IgD-negative memory B cell (primary cell): ENCODE measurements around the gene ERMP1. TPM values are rescaled to one million over a fixed set of nuclear protein-coding genes. Genes with fewer than 3 reads are reported as not detected.
"Not testable (repeated sequence)": the region's sequence is repeated elsewhere in the genome, so short reads cannot be mapped to it uniquely, and the experiment has no call there.

Source experiments
- H3K27ac Mint-ChIP-seq, 3 donors: one replicate each; pipeline ENCODE4 v1.8.0; 2020 to 2022; ENCODE audit warnings: mild to moderate bottlenecking in 3 of 3, mixed read lengths in 3 of 3, moderate library complexity in 1 of 3
- H3K27me3 Mint-ChIP-seq: one replicate; pipeline ENCODE4 v1.8.0; 2021; ENCODE audit warnings: mixed read lengths
- H3K36me3 Mint-ChIP-seq: one replicate; pipeline ENCODE4 v1.8.0; 2020; ENCODE audit warnings: mild to moderate bottlenecking, mixed read lengths
- H3K4me1 Mint-ChIP-seq, 3 donors: one replicate each; pipeline ENCODE4 v1.8.0; 2020 to 2022; ENCODE audit warnings: mixed read lengths in 3 of 3, mild to moderate bottlenecking in 1 of 3
- H3K4me3 Mint-ChIP-seq, 4 donors: one replicate each; pipeline ENCODE4 v1.8.0; 2020 to 2022; ENCODE audit warnings: mild to moderate bottlenecking in 4 of 4, mixed read lengths in 4 of 4, moderate library complexity in 3 of 4
- H3K9me3 Mint-ChIP-seq, 3 donors: one replicate each; pipeline ENCODE4 v1.8.0; 2020 to 2021; ENCODE audit warnings: mixed read lengths in 3 of 3, mild to moderate bottlenecking in 1 of 3
- polyA plus RNA-seq: library from polyadenylated mRNA; unstranded; fragments of 300-500 nt; fragmentation: Illumina TruSeq; gene quantifications from one replicate; pipeline ENCODE4 v1.2.3, GENCODE V29; 2021

Gene ERMP1
- polyA plus RNA-seq, 1 donor from 2014 or later, result 6.7 TPM

GRCh38 chr9:5817862-5818261, 15.1 kb downstream of the ERMP1 start:
- H3K36me3 Mint-ChIP-seq, result peaks cover 15% of the 10 kb centered on the region
- no peaks in the 10 kb centered on the region for H3K27me3 Mint-ChIP-seq
- H3K4me3 Mint-ChIP-seq, result no peak overlapping the region
- peaks cover 0 to 2% (median 0%) of the 10 kb centered on the region in 3 donors for H3K9me3 Mint-ChIP-seq
- peaks cover 0 to 4% (median 0%) of the 10 kb centered on the region in 3 donors for H3K4me1 Mint-ChIP-seq
- H3K27ac Mint-ChIP-seq, result no peak overlapping the region

GRCh38 chr9:5815461-5815860, 17.5 kb downstream of the ERMP1 start:
- H3K4me1 Mint-ChIP-seq, result peaks cover 0 to 4% (median 0%) of the 10 kb centered on the region in 3 donors
- peaks cover 21% of the 10 kb centered on the region for H3K36me3 Mint-ChIP-seq
- H3K27ac Mint-ChIP-seq, result no peak overlapping the region
- H3K9me3 Mint-ChIP-seq, result peaks cover 0 to 2% (median 0%) of the 10 kb centered on the region in 3 donors
- no peaks in the 10 kb centered on the region for H3K27me3 Mint-ChIP-seq
- H3K4me3 Mint-ChIP-seq, result no peak overlapping the region

- Mint-ChIP-seq H3K36me3 (peaks cover 25% of the 10 kb centered on the region), H3K4me3 (no peak overlapping the region), H3K9me3 (peaks cover 0 to 2% (median 0%) of the 10 kb centered on the region in 3 donors), H3K4me1 (peaks cover 0 to 2% (median 0%) of the 10 kb centered on the region in 3 donors), H3K27me3 (no peaks in the 10 kb centered on the region), H3K27ac (no peak overlapping the region)
Observed at GRCh38 chr9:5813824-5814223, 19.1 kb downstream of the ERMP1 start.

GRCh38 chr9:5811751-5812150, 21.2 kb downstream of the ERMP1 start:
- Mint-ChIP-seq H3K27ac (no peak overlapping the region), H3K4me1 (peaks cover 0 to 2% (median 0%) of the 10 kb centered on the region in 3 donors), H3K9me3 (peaks cover 0 to 2% (median 0%) of the 10 kb centered on the region in 3 donors), H3K36me3 (peaks cover 23% of the 10 kb centered on the region), H3K27me3 (no peaks in the 10 kb centered on the region), H3K4me3 (no peak overlapping the region)

GRCh38 chr9:5805478-5805877, 27.4 kb downstream of the ERMP1 start:
- no peak overlapping the region for H3K27ac Mint-ChIP-seq
- H3K9me3 Mint-ChIP-seq, result no peaks in the 10 kb centered on the region
- no peak overlapping the region for H3K4me3 Mint-ChIP-seq
- no peaks in the 10 kb centered on the region for H3K4me1 Mint-ChIP-seq
- H3K36me3 Mint-ChIP-seq, result peaks cover 9% of the 10 kb centered on the region
- no peaks in the 10 kb centered on the region for H3K27me3 Mint-ChIP-seq

- Mint-ChIP-seq H3K36me3 (peaks cover 3% of the 10 kb centered on the region), H3K27me3 (no peaks in the 10 kb centered on the region), H3K4me1 (no peaks in the 10 kb centered on the region), H3K4me3 (no peak overlapping the region), H3K9me3 (no peaks in the 10 kb centered on the region), H3K27ac (no peak overlapping the region)
Observed at GRCh38 chr9:5801739-5802113, 31.2 kb downstream of the ERMP1 start.

- Mint-ChIP-seq H3K27me3 (no peaks in the 10 kb centered on the region), H3K9me3 (no peaks in the 10 kb centered on the region), H3K4me3 (no peak overlapping the region), H3K27ac (no peak overlapping the region), H3K4me1 (no peaks in the 10 kb centered on the region), H3K36me3 (peaks cover 3% of the 10 kb centered on the region)
Observed at GRCh38 chr9:5800969-5801738, 31.8 kb downstream of the ERMP1 start.

GRCh38 chr9:5800378-5800777, 32.5 kb downstream of the ERMP1 start:
- H3K4me1 Mint-ChIP-seq, H3K36me3 Mint-ChIP-seq, H3K27me3 Mint-ChIP-seq, H3K4me3 Mint-ChIP-seq, H3K9me3 Mint-ChIP-seq: not testable (repeated sequence)
- peak overlapping the region in 1 of 3 donors; percentile 64 for H3K27ac Mint-ChIP-seq

- peaks cover 8% of the 10 kb centered on the region for H3K36me3 Mint-ChIP-seq
- H3K27ac Mint-ChIP-seq, result no peak overlapping the region
Observed at GRCh38 chr9:5799314-5799713, 33.6 kb downstream of the ERMP1 start.

GRCh38 chr9:5798581-5798980, 34.3 kb downstream of the ERMP1 start:
- Mint-ChIP-seq H3K4me3 (no peak overlapping the region), H3K27ac (no peak overlapping the region), H3K9me3 (no peaks in the 10 kb centered on the region), H3K36me3 (peaks cover 8% of the 10 kb centered on the region), H3K27me3 (no peaks in the 10 kb centered on the region), H3K4me1 (peaks cover 2 to 4% (median 2%) of the 10 kb centered on the region in 3 donors)

More at GRCh38 chr9:5799314-5799713, 33.6 kb downstream of the ERMP1 start:
- Mint-ChIP-seq H3K4me3 (no peak overlapping the region), H3K9me3 (no peaks in the 10 kb centered on the region), H3K27me3 (no peaks in the 10 kb centered on the region), H3K4me1 (peaks cover under 1 to 3% (median 2%) of the 10 kb centered on the region in 3 donors)

GRCh38 chr9:5796298-5796697, 36.6 kb downstream of the ERMP1 start:
- Mint-ChIP-seq H3K36me3 (peaks cover 8% of the 10 kb centered on the region), H3K4me3 (no peak overlapping the region), H3K27me3 (no peaks in the 10 kb centered on the region), H3K27ac (no peak overlapping the region), H3K9me3 (peaks cover 0 to 3% (median 0%) of the 10 kb centered on the region in 3 donors), H3K4me1 (peaks cover 2 to 17% (median 6%) of the 10 kb centered on the region in 3 donors)

GRCh38 chr9:5793812-5794211, 39.1 kb downstream of the ERMP1 start:
- H3K27me3 Mint-ChIP-seq, result no peaks in the 10 kb centered on the region
- peaks cover 0 to 3% (median 0%) of the 10 kb centered on the region in 3 donors for H3K9me3 Mint-ChIP-seq
- no peak overlapping the region for H3K27ac Mint-ChIP-seq
- peaks cover 17% of the 10 kb centered on the region for H3K36me3 Mint-ChIP-seq
- no peak overlapping the region for H3K4me3 Mint-ChIP-seq
- peaks cover 10 to 32% (median 14%) of the 10 kb centered on the region in 3 donors for H3K4me1 Mint-ChIP-seq

- Mint-ChIP-seq H3K36me3 (peaks cover 26% of the 10 kb centered on the region), H3K27me3 (no peaks in the 10 kb centered on the region), H3K4me3 (no peak overlapping the region), H3K9me3 (peaks cover 0 to 3% (median 0%) of the 10 kb centered on the region in 3 donors), H3K27ac (peak overlapping the region in 1 of 3 donors; percentile 4), H3K4me1 (peaks cover 10 to 35% (median 14%) of the 10 kb centered on the region in 3 donors)
Observed at GRCh38 chr9:5791870-5792269, 41.0 kb downstream of the ERMP1 start.

- peaks cover 10 to 35% (median 14%) of the 10 kb centered on the region in 3 donors for H3K4me1 Mint-ChIP-seq
- H3K9me3 Mint-ChIP-seq, result peaks cover 0 to 3% (median 0%) of the 10 kb centered on the region in 3 donors
- peak overlapping the region in 2 of 4 donors; percentile 19 to 79 for H3K4me3 Mint-ChIP-seq
- no peaks in the 10 kb centered on the region for H3K27me3 Mint-ChIP-seq
- H3K27ac Mint-ChIP-seq, result peak overlapping the region in 1 of 3 donors; percentile 23
- H3K36me3 Mint-ChIP-seq, result peaks cover 30% of the 10 kb centered on the region
Observed at GRCh38 chr9:5790923-5791322, 42.0 kb downstream of the ERMP1 start.

- Mint-ChIP-seq H3K9me3 (peaks cover 0 to 5% (median 0%) of the 10 kb centered on the region in 3 donors), H3K4me3 (no peak overlapping the region), H3K27me3 (no peaks in the 10 kb centered on the region), H3K4me1 (peaks cover 12 to 31% (median 13%) of the 10 kb centered on the region in 3 donors), H3K27ac (no peak overlapping the region), H3K36me3 (peaks cover 28% of the 10 kb centered on the region)
Observed at GRCh38 chr9:5789489-5789888, 43.4 kb downstream of the ERMP1 start.
